GM19438 (cell line): ENCODE measurements around the gene AP4E1.
"Not testable (repeated sequence)": the region's sequence is repeated elsewhere in the genome, so short reads cannot be mapped to it uniquely, and the experiment has no call there.

Source experiments
- ATAC-seq: cut with Tn5 transposase; IDR thresholded peaks from one replicate; pipeline ENCODE4 v1.9.1; 2021; ENCODE audit warnings: low read depth; ENCODE audit not compliant: unreplicated experiment

AP4E1 gene

DNA sequence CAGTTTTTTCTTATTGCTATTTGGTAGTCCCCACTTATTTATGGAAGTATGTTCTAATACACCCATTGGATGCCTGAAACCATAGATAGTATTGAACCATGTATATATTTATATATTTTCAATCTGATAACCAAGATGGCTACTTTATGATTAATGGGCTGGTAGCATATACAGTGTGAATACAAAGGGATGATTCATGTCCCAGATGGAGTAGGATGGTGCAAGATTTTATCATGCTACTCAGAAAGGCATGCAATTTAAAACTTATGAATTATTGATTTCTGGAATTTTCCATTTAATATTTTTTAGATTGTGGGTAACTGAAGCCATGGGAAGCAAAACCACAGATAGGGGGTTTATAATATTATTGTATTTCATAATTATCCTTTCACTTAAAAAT, 35.2 kb downstream of the AP4E1 start:
- no peak for ATAC-seq

DNA sequence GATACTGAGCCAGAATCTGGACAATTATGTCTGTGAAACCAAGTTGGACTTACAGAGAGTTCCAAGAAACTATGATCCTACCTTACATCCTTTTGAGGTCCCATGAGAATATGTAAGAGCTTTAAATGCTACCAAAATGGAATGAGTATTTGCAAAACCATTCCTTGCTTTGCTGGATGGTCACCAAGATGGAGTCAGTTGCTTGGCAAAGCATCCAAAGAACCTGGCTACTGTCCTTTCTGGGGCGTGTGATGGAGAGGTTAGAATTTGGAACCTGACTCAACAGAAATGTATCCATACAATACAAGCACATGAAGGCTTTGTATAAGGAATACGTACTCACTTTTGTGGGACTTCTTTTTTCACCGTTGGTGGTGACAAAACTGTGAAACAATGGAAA, 36.2 kb downstream of the AP4E1 start:
- ATAC-seq, result no peak

DNA sequence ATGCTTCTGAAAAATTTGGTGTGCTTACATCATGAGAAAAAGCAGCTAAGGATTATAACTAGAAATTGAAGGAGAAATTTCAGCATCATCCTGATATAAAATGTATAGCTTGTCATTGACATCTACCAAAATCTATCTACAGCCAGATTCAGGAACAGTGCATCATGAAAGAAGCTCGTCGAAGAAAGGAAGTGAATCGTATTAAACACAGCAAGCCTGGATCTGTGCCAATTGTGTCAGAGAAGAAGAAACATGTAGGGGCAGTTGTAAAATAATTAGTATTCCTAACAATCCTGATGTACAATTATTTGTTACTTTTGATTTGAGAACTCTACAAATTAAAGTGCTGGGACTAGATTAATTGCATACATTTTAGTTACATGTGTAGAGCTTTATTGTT, 37.2 kb downstream of the AP4E1 start:
- ATAC-seq, result no peak

DNA sequence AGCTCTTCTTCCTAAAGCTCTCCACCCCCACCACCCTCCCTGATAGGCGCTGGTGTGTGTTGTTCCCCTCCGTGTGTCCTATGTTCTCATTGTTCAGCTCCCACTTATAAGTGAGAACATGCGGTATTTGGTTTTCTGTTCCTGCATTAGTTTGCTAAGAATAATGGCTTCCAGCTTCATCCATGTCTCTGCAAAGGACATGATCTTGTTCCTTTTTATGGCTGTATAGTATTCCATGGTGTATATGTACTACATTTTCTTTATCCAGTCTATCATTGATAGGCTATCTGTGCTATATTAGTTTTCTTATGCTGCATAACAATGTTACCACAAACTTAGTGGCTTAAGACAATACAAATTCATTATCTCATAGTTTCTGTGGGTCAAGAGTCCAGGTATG, 42.3 kb downstream of the AP4E1 start:
- not testable (repeated sequence) for ATAC-seq

DNA sequence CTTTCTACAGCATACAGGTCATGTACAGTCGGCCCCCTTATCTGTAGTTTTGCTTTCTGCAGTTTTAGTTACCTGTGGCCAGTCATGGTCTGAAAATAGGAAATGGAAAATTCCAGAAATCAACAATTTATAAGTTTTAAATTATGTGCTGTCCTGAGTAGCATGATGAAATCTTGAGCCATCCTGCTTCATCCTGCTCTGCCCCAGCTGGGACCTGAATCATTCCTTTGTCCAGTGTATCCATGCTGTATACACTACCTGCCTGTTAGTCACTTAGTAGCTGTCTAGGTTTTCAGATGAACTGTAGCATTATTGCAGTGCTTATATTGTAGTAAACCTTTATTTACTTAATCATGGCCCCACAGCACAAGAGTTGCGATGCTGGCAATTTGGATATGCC, 44.8 kb downstream of the AP4E1 start:
- no peak for ATAC-seq

DNA sequence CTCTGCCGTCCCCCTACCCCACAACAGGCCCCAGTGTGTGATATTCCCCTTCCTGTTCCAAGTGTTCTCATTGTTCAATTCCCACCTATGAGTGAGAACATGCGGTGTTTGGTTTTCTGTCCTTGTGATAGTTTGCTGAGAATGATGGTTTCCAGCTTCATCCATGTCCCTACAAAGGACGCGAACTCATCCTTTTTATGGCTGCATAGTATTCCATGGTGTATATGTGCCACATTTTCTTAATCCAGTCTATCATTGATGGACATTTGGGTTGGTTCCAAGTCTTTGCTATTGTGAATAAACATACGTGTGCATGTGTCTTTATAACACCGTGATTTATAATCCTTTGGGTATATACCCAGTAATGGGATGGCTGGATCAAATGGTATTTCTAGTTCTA, 46.4 kb downstream of the AP4E1 start:
- not testable (repeated sequence) for ATAC-seq

DNA sequence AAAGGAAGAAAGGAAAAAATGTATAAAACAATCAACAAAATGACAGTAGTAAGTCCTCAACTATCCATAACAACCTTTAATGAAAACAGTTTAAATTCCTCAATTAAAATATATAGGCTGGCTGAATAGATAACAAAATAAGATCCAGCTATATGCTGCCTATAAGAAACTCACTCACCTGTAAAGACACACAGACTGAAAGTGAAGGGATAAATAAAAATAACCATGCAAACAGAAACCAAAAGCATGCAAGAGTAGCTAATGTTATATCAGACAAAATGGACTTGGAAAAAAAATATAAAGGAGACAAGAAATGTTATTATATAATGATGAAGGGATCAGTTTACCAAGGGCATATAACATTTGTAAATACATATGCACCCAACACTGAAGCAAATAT, 51.2 kb downstream of the AP4E1 start:
- ATAC-seq, result no peak

DNA sequence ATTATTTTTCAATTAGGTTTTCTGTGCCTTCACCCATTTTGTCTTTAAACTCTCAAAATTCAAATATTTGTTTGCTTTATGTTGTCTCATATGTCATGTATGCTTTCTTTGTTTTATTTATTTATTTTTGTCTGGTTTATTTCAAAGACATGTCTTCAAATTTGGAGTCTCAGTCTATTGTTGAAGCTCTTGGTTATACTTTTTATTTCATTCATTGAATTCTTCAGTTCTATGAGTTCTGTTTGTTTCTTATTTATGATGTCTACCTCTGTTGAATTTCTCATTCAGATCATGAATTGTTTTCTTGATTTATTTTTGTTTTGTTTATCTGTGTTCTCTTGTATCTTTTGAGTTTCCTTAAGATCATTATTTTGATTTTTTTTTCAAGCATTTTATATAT, 55.6 kb downstream of the AP4E1 start:
- no peak for ATAC-seq

DNA sequence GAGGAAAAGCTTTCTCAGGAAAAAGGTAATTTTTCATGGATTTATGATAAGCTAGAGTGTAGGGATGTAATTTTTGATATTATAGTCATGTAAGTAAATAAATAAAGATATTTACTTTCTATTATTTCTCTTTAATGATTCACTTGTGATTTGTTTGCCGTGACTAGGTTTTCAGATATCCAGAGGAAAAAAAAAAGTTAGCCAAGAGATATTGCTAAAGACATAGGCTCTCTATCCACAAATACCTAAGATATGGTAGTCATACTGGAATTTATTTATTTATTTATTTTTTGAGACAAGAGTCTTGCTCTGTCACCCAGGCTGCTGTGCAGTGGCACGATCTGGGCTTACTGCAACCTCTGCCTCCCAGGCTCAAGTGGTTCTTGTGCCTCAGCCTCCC, 59.9 kb downstream of the AP4E1 start:
- ATAC-seq, result no peak

DNA sequence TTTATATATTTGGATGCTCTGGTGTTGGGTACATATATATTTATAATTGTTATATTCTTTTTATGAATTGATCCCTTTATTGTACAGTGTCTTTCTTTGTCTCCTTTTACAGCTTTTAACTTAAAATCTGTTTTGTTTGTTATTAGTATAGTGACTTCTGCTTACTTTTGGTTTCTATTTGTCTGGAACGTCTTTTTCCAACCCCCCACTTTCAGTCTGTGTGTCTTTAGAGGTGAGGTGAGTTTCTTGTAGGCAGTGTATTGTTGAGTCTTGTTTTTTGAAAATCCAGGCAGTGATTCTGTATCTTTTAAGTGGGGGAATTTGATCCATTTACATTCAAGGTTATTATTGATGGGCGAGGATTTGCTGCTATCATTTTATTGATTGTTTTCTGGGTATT, 62.0 kb downstream of the AP4E1 start:
- no peak for ATAC-seq

DNA sequence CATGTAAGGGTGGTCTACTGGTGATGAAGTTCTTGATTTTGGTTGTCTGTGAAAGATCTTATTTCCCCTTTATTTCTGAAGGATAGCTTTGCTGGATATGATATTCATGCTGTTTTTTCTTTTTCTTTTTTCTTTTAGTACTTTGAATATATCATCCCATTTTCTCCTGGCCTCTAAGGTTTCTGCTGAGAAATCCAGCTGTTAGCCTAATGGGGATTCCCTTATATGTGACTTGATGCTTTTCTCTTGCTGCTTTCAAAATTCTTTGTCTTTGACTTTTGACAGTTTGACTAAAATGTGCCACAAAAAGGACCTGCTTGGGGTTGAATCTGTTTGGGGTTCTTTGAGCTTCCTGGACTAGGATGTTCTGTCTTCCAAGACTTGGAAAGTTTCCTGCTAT, 62.6 kb downstream of the AP4E1 start:
- no peak for ATAC-seq

DNA sequence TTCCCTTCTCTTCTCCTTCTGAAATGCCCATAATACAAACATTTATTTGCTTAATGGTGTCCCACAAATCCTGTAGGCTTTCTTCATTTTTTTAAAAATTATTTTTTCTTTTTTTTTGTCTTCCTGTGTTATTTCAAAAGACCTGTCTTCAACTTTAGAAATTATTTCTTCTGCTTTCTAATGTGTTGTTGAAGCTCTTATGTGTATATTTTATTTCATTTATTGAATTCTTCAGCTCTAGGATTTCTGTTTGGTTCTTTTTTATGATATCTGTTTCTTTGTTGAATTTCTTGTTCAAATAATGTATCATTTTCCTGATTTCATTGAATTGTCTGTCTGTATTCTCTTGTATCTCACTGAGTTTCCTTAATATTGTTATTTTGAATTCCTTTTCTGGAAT, 63.1 kb downstream of the AP4E1 start:
- no peak for ATAC-seq

DNA sequence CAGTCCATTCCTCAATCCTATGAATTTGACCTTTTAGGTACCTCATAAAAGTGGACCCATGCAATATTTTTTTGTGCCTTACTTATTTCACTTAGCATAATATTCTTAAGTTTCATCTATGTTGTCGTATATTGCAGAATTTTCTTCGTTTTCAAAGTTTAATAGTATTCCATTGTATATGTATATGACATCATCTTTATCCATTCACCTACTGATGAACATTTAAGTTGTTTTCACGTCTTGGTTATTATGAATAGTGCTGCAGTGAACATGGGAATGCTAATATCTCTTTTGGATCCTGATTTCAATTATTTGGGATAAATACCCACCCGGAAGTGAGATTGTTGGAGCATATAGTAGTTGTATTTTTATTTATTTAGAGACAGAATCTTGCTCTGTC, 65.1 kb downstream of the AP4E1 start:
- ATAC-seq, result no peak

DNA sequence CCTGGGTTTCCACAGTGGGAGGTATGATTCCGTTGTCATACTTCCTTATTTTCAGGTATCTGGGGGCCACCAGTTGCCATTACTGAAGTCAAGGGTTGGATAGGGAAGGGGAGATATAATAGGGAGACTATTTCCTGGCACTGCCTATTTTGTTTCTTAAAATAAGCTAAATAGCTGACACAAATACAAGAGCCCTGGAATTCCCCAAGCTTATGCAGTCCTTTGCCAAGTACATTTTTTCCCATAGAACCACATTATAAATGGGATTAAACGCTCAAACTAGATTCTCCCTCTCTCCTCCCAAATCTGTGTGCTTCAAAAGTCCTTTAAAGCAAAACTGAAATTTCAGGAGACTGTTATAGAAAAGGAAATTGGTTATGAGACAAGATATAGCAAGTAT, 68.7 kb downstream of the AP4E1 start:
- ATAC-seq, result no peak

DNA sequence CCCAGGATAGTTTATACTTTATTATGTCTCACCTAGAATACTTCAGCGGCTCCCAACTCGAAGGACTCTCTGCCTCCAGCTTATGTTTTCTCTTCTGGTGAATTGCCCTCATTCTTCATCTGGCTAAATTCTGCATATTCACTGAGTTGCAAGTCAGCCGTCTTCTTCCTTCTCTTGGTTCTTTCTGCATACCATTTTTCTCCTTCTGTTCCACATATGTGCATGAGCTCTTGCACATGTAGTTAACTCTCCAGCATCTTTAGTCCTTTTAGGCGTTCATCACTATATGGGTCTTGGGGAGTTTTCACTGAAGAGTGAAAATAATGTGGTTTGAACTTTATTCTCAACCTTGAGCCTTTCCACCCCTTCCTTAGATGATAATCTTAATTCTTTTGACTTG, 70.1 kb downstream of the AP4E1 start:
- no peak for ATAC-seq

DNA sequence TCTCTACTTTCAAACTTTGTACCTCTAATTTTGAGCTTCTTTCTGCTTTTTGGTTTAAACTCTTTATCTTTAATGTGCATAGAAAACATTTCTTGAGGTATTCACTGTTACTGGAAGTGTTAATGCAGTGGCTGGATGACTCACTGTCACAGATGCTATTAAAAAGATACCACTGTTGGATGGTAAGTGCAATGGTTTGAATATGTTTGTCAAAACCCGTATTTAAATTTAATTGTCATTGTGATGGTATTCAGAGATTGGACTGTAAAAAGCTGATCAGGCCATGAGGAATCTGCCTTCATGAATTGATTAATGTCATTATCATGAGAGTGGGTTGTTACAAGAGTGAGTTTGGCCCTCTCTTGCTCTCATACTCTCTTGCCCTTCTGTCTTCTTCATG, 70.6 kb downstream of the AP4E1 start:
- no peak for ATAC-seq

DNA sequence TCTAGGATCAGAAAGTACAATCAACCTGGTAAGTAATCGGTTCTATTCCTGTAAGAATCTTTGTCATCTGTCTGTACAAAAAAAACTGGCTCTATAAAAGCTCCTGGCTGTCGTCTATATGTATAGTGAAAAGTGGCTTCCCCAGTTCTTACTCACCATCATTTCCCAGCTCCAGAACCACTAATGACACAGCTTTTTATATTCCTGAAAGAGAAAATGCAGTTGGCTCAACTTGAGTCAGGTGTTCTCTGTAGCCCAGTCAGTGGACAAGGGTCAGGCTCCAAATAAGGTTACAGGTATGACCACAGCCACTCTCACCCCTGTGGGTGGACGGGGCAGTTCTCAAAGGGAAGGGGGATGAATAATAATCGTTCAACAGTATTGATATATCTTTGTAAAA, 85.1 kb downstream of the AP4E1 start:
- no peak for ATAC-seq

DNA sequence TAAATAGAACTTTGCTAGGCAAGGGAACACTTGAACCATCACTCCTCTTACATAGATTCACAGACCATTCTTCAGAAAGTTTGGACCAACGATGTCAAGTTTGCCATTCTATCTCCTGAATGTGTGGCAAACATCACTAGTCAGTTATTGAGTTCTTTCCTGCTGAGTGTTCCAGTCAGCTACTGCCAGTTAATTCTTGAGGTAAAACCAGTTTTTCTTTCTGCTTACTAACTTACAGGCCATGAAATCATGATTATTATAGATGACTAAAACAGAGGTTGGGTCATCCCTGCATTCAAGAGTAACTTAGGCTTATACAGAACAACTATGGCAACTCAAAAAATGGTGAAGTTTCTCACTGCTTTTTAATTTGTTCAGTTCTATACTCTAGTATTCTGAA, 88.2 kb downstream of the AP4E1 start:
- no peak for ATAC-seq

DNA sequence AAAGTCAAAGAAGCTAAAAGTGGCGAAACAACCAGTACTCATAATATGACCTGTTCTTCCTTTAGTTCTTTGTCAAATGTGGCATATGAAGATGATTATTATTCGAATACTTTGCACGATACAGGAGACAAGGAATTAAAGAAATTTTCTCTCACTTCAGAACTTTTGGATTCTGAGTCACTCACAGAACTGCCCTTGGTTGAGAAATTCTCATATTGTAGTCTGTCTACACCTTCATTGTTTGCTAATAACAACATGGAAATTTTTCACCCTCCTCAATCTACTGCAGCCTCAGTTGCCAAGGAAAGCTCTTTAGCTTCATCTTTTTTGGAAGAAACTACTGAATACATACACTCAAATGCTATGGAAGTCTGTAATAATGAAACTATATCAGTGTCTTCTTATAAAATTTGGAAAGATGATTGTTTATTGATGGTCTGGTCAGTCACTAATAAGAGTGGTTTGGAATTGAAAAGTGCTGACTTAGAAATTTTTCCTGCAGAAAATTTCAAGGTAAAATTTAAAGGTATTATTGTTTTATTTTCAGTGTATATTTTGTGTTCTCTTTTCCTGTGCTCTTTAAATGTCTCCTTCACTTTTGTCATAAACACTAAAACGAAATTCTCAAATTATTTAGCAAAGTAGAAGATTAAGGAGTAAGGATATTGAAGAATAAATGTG, 89.0 kb downstream of the AP4E1 start:
- no peak for ATAC-seq

DNA sequence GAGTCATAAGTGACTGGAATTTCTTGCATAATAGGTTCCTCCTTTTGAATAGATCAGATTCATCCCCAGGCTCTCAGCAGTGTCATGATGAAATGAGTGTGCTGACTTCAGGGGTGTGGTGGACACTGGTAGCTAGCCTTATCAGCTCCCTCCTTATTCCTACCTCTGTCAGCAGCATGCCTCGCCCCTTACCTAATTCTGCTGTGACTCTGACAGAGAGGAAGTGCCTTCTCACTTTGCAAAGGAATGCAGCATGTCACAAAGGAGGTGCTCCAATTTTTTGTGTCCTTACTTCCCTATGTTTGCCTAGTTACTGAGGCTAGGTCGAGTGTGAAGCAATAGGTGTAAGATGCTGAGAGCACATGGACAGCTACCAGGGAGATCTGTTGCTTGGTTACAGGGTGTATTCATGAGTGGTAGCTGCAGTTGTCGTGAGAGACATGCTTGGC, 95.6 kb downstream of the AP4E1 start:
- no peak for ATAC-seq

DNA sequence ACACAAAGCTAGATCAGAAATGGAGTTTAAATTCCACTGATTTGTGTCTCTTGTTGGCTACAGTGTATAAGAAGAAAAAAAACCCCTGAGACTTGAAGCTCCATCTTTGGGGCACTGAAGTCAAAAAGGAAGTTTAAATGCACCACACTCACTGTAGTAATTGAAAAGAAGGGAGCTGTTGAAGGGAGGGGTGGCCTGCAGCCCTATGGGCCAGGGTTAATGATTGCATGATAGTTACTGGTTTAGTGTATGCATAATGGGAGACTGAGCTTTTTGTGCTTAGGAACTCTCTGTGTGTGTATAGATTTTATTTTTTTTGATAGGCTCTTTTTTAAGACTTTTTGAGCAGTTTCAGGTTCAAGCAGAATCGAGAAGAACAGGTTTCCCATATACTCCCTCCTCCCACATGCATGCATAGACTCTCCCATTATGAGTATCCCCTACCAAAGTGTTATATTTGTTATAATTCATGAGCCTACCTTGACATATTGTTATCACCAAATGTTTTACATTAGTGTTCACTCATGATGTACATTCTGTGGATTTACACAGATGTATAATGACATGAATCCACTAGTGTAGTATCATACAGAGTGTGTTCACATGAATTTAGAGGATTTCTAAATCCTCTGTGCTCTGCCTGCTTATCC, 98.0 kb downstream of the AP4E1 start:
- ATAC-seq, result no peak

DNA sequence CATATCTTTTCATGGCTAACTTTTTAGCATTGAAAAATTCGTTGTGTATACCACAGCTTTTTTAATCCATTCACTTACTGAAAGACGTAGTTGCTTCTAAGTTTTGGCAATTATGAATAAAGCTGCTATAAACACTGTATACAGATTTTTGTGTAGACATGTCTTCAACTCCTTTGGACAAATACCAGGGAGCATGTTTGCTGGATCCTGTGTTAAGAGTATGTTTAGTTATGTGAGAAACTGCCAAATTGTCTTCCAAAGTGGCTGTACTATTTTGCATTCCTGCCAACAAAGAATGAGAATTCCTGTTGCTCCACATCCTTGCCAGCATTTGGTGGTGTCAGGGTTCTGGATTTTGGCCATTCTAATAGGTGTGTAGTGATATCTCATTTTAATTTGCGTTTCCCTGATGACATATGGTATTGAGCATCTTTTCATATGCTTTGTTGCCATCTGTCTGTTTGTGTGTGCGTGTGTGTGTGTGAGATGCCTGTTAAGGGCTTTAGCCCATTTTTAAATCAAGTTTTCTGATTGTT, 98.7 kb downstream of the AP4E1 start:
- ATAC-seq, result no peak
